NCI-H345 treated with DMSO at 0.1 percent for 48 hours (cell line): ENCODE measurements around the gene TJP1.
"Not testable (repeated sequence)": the region's sequence is repeated elsewhere in the genome, so short reads cannot be mapped to it uniquely, and the experiment has no call there.

Experiments used
- DNase-seq: peaks from one replicate; lab custom pipeline; 2025; ENCODE audit not compliant: unreplicated experiment; lab: John Stamatoyannopoulos, UW

TJP1 gene

DNA sequence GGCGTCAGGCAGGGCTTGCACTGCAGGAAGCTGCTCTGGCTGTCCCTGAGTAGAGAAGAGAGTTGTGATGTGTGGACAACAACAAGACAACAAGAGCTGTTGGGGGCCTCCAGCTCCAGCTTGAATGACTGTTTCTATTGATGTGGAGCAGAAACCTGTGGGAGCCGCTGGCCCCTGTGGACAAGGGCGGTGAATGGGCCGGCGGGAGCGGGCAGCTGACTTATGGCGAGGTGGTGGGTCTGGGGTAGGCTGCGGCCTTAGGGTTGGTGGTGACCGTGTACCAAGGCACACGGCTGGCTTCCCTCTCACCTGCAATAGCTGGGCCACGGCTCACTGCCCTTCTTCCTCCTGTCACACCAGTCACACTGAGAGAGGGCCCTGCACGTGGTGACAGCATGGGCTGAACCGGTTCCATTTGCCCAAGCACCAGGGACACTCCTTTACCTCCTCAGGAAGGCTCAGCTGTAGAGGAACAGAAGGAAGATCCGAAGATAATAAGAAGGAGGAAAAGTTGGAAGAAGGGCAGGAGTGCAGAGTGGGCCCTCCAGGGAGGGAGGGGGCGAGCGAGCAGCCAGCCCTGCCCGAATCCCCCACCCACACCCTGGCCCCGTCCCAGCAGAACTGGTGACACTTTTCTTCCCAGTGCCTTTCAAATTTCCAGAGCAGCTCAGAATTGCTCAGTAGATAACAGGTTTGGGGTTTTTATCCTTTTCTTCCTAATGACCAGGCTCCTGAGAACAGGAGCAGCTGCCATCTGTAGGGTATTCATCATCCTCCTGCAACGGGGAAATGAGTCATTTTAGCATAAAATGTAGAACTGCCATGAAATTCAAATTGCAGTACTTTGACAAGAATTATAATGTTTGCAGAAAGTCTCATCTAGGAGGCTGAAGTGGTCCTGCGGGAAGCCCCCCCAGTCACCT lies 136.9 kb downstream of the TJP1 start:
- no peak for DNase-seq

DNA sequence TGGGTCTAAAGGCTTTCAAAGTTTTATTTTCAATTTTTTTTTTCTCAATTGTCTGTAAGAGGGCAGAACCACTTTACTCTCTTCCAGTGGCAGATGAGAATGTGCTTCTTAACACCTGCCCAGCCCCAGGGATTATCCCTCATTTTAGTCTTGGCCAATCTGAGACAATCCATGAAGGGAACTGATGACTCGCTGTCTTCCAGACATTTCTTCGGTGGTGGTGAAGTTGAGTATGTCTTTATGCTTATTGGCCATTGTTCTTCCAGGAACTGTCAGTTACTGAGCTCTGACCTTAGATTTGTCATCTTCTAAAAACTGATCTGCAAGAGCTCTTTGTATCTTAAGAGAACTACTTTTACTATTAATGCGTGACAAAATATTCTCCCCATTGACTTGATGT lies 139.5 kb downstream of the TJP1 start:
- DNase-seq = no peak

DNA sequence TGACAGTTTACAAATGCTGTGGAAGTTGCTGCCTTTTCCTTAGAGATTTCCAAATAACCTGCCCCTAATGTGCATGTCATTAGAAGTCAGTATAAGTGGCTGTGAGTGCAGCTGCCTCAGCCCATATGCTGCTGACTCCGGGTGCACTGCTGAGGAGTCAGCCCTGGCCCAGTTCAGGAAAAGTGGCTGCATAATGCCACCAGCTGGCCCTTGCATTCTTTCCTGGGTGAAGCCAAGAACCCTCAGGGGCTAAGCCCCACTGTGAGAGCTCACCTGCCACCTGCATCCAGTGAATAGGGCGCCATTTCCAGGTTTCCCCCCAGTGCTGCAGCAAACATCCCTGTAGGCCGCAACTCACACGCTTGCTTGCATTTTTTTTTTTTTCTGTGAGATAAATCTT lies 139.9 kb downstream of the TJP1 start:
- peak; percentile 21 for DNase-seq

DNA sequence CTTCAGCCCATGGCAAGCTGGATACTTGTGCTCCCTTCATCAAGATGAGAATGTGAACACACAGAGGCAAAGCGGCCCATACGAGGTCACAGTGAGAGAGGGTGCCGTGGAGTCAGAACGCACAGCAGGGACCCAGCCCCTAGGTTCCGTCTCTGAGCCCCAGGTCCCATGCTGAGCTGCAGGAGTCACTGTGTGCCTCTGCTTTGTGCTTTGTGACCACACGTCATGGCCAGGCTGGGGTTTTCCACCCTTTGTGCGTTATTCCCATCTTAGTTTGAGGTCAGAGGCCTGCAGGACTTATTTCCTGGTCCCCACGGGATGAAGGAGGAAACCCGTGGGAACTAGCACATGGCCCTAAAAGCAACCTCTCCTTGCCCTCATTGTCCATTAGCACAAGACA lies 140.3 kb downstream of the TJP1 start:
- DNase-seq = no peak

DNA sequence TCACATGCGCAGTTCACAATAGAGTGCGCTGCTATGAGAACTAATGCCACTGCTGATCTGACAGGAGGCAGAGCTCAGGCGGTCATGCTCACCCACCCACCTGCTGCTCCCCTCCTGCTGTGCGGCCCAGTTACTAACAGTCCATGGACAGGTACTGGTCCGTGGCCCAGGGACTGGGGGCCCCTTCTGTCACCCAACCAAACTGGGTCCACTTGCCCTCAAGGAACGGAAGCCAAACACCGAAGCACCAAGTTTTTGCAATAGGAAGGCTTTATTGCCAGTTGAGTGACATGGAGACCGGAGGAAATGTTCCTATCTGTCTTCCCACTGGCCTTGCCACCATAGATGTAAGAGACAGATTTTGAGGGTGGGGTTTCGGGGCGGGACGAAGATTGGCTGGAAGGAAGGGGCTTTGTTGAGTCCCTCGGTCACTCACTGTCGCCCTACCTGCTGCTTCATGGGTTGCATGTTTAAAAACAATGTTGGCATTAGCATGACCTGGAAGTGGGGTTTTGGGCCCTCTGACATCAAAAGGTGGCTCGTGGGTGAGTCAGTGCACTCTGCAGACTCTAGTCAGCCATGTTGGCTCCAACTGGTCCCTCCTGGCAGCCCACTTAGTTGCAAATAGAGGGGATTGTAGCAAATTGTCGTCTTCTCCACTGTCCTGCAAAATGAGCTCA lies 141.0 kb downstream of the TJP1 start:
- DNase-seq = no peak

DNA sequence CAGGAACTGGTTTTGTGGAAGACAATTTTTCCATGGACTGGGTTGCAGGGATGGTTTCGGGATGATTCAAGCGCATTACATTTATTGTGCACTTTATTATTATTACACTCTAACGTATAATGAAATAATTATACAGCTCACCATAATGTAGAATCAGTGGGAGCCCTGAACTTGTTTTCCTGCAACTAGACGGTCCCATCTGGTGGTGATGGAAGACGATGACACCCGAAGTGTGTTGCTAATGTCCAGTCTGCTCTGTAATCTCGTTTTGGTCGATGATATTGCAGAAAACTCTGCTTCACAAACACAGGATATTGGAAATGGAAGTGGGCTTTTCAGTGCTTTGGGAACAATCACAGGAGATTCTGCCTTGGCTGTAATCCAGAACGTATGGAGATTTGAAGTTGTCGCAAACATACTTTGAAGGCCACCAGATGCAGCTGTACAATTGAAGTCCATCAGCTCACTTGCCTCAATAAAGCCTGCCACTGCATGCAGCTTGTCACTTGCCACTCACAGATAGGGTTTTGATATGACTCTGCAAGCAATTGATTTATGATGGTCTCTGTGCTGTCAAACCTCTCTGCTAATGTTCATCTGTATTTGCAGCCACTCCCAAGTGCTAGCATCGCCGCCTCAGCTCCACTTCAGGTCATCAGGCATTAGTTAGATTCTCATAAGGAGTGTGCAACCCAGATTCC lies 141.7 kb downstream of the TJP1 start:
- peak; percentile 26 for DNase-seq

DNA sequence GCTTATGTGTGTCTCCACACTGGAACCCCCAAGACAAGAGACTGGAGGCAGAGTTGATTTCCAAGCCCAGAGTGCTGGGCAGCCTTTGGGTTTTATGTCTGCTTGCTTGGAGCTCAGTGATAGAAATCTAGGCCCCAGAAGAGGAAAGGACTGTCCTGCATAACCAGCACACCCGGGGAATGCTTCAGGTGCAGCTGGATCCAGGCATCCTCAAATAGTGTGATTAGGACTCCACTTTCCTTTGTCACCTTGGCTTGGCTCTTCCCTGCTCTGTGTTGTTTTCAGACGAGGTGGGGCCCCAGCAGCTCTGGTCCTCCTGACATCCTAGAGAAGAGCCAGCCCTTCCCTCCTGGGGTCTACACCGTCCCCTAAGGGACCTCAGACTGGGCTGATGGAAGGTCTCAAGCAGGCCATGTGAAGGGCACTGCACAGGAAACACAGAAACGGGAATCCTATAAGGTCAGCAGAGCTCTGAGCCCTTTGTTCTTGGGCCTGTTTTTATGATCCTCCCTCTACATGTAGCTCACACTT lies 143.7 kb downstream of the TJP1 start:
- DNase-seq = no peak

DNA sequence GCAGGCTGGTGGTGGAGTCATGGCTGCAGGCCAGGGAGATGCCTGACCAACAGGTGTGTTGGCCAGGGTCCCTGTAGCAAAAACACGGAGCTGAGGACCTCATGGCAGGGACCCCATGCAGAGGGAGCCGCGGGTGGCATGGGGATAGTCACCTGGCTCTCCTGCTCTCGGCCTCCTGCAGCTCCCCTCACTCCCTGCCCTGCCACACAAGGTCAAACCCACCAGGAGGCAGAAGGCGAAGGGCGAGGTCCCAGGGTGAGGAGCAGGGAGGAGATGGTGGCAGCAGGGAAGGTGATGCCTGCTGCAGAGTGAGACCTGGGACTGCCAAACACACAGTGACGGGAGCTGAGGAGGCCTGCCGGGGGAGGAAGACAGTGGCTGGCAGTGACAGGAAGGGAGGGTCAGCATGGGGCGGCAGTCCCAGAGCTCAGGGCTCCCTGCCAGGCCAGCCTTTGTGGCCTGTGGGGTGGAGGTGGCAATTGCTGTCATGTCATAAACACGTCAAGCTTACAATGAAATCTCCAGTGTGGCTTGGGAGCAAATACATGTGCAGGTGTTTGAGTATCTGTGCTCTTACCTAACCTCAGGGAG lies 144.3 kb downstream of the TJP1 start:
- peak; percentile 52 for DNase-seq

DNA sequence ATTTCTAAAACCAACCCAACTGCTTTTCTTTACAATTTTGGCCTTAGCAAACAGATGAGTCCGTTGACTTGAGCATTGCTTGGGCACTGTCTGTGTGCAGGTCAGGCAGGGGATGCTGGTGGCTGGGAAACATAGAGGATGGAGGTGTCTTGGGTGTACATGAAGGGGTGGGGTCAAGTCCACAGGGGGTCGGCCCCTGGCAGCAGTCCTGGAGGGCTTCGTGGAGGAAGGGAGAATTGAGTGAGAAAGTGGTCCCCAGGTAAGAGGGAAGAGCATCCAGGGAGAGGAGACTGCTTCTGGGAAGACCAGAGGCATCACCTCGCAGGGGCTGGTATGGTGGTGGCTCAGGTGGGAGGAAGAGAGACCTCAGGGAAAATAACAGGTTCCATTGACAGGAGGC lies 144.8 kb downstream of the TJP1 start:
- no peak for DNase-seq

DNA sequence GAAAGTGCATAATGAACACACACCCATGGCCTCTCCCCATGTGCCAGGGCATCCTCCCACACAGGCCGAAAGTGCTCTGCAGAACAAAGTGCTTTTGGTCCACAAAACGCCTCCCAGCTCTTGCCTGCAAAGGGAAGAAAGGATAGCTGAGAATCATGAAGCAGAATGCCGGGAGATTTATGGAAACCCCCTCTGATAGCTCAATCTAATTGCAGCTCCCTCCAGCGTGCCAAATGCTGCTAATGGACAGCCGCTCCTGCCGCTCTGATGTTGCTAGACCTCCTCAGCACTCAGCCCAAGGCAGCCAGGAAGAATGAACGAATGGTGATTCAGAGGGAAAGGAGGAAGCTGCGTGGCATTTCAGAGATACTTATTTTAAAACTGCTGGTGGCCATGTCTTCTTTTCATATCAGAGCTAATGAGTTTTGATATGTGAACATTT lies 145.3 kb downstream of the TJP1 start:
- no peak for DNase-seq

DNA sequence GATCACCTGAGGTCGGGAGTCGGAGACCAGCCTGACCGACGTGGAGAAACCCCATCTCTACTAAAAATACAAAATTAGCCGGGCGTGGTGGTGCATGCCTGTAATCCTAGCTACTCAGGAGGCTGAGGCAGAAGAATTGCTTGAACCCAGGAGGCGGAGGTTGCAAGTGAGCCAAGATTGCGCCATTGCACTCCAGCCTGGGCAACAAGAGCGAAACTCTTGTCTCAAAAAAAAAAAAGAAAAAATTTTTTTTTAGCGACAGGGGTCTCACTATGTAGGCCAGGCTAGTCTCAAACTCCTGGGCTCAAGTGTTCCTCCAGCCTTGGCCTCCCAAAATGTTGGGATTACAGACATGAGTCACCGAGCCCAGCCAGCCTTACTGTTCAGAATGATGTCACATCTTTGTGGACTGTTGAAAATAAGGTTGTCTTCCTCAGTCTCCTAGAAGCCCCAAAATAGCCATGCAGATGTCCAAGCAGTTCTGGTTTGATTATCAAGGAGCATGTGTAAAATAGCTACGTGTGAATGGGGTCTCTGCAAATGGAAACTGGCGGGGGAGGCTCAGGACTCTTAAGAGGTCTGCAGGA lies 145.8 kb downstream of the TJP1 start:
- DNase-seq = not testable (repeated sequence)

DNA sequence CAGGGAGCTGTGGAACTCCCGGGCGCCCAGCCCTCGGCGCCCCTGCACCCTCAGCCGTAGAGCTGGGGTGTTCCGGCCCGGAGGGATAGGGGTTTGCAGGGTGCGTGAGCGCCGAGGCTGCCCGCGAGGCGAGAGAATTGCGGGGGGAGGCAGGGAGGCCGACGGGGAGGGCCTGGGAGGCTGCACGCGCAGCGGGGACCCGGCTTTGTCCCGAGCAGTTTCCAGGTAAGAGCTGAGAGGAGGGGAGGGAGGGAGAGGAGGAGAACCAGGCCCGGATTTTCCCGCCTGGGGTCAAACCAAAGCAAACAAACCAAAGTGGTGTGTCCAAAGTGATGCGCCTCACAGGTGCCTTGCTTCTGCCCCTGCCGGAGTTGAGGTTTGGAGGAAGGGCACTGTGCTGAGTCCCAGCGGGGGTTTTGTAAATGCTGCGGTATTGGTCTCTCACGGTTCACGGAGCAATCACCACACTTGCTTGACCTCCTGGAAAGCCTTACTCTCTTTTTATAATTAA lies 146.4 kb downstream of the TJP1 start:
- no peak for DNase-seq

DNA sequence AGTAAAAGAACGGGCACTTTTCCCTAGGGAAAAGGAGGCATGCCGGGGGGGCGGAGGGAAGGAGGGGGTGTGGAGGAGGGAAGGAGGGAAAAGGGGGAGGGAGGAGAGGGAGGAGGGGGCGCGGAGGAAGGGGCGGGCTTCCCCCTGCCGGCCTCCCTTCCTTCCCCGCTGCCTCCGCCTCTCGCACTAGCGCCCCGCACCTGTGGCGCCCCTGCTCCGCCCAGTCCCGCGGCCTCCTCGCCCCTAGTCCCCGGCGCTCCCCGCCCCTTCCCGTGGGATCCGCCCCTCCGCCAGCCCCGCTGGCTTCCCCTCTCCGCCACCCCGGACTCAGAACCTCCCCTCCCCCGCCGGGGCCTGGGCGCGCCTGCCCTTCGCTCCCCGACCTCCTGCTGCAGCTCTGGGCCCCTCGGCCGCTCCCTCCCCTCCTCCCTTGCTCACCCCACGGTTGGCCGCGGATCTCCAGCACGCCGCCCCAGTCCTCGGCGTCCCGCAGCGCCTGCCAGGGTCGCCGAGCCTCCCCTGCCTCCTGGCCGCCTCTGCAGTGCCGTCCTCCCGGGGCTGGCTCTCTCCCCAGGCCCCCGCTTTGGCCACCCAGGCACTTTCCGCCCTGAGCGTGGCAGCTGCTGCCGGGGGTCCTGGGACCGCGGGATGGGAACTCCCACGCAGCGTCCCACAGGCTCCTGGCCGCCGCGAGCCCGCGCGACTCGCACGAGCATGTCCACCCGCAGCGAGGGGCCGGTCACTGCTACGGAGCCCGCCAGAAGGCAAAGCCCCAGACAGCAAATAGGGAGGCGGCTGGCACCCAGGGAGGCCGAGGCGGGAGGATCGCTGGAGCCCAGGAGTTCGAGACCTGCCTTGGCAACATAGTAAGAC lies 147.4 kb downstream of the TJP1 start:
- DNase-seq = no peak

DNA sequence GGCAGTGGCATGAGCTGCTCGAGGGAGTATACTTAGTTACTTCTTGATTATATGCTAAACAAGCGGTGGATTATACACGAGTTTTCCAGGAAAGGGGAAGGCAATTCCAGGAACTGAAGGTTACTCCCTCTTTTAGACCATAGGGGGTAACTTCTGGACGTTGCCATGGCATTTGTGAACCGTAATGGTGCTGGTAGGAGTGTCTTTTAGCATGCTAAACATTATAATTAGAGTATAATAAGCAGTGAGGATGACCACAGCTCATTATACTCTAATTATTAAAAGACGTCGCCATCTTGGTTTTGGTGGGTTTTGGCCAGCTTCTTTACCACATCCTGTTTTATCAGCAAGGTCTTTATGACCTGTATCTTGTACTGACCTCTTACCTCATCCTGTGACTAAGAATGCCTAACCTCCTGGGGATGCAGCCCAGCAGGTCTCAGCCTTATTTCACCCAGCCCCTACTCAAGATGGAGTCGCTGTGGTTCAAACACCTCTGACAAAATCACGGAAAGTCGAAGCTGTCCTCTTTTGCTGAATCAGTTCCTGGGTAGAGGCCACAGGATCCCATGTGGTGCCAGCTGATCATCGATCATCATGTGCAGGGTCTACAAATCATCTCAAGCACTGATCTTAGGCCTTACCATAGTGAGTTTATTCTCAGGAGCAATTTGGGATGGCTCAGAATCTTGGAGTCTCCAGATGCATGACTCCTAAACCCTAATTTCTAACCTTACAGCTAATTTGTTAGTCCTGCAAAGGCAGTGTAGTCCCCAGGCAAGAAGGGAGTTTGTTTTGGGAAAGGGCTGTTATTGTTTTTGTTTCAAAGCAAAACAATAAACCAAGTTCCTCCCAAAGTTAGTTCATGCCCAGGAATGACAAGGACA lies 149.1 kb downstream of the TJP1 start:
- no peak for DNase-seq

DNA sequence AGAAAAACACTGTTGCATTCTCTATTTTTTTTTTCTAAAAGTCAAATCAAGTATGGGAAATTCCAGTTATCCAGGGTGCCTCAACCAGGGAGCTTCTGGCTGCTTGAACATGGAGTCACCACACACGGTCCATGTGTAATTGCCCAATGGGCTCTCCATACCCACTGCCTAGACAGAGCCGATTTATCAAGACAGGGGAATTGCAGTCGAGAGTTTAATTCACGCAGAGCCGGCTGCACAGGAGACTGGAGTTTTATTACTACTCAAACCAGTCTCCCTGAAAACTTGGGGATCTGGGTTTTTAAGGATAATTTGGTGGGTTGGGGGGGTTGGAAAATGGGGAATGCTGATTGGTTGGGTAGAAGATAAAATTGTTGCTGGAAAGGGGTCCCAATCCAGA lies 149.8 kb downstream of the TJP1 start:
- DNase-seq = no peak

DNA sequence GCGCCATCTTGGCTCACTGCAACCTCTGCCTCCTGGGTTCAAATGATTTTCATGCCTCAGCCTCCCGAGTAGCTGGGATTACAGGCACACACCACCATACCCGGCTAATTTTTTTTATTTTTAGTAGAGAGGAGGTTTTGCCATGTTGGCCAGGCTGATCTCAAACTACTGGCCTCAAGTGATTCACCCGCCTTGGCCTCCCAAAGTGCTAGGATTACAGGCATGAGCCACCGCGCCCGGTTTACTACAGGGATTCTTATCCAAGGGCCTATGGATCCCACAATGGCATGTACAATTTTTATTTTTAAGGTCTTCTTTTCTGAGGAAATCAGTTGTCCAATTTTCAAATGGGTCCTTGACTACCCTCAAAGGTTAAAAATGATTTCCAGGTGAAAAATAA lies 150.2 kb downstream of the TJP1 start:
- not testable (repeated sequence) for DNase-seq

DNA sequence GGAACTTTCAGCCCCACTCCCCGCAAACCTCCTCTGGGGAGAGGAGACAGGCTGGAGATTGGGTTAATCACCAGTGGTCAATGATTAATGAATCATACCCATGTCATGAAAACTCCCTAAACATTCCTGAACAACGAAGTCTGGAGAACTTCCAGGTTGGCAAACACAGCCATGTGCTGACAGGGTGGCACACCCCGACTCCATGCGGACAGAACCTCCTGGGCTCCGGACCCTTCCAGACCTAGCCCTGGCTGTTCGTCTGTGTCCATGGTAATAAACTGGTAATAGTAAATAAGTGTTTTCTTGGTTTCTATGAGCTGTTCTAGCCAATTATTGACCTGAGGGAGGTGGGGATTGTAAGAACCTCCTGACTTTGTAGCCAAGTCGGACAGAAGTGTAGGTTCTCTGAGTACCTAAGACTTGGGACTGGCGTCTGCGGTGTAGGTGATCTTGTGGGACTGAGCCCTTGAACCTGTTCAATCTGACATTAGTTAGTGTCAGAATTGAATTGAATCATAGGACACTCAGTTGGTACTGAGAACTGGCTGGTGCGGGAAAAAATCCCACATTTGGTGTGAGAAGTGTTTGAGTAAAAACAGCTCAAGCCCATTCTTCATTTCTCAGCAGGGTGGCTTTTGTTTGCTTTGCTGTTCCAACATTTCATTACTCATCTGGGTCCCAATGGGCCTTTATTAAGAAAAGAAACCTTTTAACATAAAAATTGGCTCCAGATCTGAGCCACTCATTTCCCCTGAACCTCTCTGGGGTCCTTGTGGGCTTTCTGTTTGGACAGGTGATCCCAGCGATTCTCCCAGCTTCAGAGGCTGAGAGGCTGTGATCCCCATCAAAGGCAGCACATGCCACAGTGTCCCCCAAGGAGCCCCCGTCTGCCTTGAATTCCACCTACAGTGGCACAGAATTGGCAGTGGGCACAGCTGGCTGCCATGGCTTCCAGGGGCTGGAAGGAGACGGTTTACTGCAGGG lies 151.0 kb downstream of the TJP1 start:
- DNase-seq = peak; percentile 28
